Duodenal mucosa (tissue), 2 donors: Measurements from ENCODE around the gene ST6GALNAC4.

Experiments used
- H3K27ac ChIP-seq: one replicate; pipeline ENCODE4 v1.7.0; 2013; ENCODE audit warnings: low read depth, low read length
- H3K27me3 ChIP-seq, 2 donors: one replicate each; pipeline ENCODE4 v1.7.0; 2013; ENCODE audit warnings: low read length in 2 of 2, control low read depth in 1 of 2; ENCODE audit not compliant: insufficient read depth in 2 of 2, control insufficient read depth in 1 of 2
- H3K36me3 ChIP-seq, 2 donors: one replicate each; pipeline ENCODE4 v1.7.0; 2013; ENCODE audit warnings: low read length in 2 of 2, control low read depth in 1 of 2; ENCODE audit not compliant: insufficient read depth in 2 of 2, control insufficient read depth in 1 of 2
- H3K4me1 ChIP-seq, 2 donors: one replicate each; pipeline ENCODE4 v1.7.0; 2013; ENCODE audit warnings: low read length in 2 of 2, control low read depth in 1 of 2; ENCODE audit not compliant: insufficient read depth in 2 of 2, control insufficient read depth in 1 of 2
- H3K4me3 ChIP-seq, 2 donors: one replicate each; pipeline ENCODE4 v1.7.0; 2013; ENCODE audit warnings: low read length in 2 of 2, low read depth in 1 of 2
- H3K9ac ChIP-seq, 2 donors: one replicate each; pipeline ENCODE4 v1.7.0; 2013; ENCODE audit warnings: low read length in 2 of 2, low read depth in 1 of 2
- H3K9me3 ChIP-seq, 2 donors: one replicate each; pipeline ENCODE4 v1.7.0; 2013; ENCODE audit warnings: low read length in 2 of 2, control low read depth in 1 of 2; ENCODE audit not compliant: control insufficient read depth in 1 of 2

ST6GALNAC4 gene

DNA sequence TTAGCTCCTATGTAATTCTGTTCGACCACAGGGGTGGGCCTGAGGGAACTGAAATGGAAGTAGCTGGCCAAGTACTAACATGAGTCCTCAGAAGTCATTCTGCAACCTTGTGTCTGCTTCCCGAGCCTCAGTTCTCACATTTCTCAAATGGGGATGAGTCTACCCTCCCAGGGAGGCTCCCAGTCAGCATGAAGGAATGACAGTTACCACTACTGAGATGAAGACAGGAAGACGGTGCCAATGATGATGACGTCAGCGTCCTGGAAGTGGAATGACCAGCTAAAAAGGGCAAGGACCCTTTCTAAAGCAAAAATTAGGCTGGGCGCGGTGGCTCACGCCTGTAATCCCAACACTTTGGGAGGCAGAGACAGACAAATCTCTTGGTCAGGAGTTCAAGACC is 6.9 kb upstream of the ST6GALNAC4 start:
- no peak overlapping the region for H3K27ac ChIP-seq
- no peak overlapping the region for H3K9ac ChIP-seq
- H3K4me1 ChIP-seq, result peaks cover 22 to 38% of the 10 kb centered on the region in 2 donors
- H3K4me3 ChIP-seq, result no peak overlapping the region
- H3K9me3 ChIP-seq, result no peaks in the 10 kb centered on the region
- H3K27me3 ChIP-seq, result peaks cover 13 to 28% of the 10 kb centered on the region in 2 donors
- no peaks in the 10 kb centered on the region for H3K36me3 ChIP-seq

DNA sequence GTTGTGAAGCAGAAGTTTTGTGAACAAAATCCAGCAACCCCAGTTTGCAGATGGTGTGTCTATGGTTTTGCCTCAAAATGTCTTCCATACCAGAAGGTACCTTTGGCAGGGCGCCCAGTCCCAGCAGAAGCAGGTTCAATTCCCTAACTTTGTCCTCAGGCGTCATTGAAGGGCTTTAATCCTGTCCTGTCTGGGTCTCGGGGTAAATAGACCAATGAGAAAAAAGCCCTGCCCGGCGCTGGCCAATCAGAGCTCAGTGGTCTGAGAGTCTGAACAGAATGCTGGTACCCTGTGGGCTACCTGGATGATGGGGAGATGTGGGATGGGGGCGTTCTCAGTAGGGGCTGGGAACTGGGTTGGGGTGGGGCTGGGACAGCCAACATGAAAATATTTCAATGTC is 6.2 kb upstream of the ST6GALNAC4 start:
- H3K9me3 ChIP-seq, result no peaks in the 10 kb centered on the region
- no peak overlapping the region for H3K9ac ChIP-seq
- H3K4me1 ChIP-seq, result peaks cover 23 to 39% of the 10 kb centered on the region in 2 donors
- no peaks in the 10 kb centered on the region for H3K36me3 ChIP-seq
- no peak overlapping the region for H3K4me3 ChIP-seq
- peaks cover 13 to 21% of the 10 kb centered on the region in 2 donors for H3K27me3 ChIP-seq
- no peak overlapping the region for H3K27ac ChIP-seq

DNA sequence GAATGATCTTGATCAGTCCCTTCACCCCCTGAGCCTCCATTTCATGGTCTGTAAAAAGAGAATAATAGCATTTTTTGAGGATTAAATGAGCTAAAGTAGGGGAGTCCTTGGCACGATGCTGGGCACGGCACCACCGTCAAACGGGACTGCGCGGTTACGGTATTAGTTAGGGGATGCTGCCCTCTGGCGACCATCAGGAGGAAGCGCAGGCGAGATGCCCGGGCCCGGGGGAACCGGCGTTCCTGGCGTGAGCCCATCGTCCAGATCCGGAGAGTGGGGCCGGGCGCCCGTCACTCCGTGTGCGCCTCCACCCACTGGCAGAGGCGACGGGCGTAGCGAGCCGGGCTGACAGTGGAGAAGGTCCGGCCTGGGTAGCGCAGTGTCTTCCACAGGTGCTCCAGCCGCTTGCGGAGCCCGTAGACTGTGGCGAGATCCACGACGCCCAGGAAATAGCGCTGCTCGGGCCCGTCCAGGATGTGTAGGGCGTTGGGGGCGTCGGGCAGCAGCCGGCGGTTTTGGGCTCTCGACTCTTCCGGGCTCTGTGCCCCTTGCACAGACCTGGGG is 4.8 kb upstream of the ST6GALNAC4 start:
- Histone ChIP-seq H3K27me3 (peaks cover 7 to 12% of the 10 kb centered on the region in 2 donors), H3K27ac (no peak overlapping the region), H3K36me3 (no peaks in the 10 kb centered on the region), H3K9me3 (no peaks in the 10 kb centered on the region), H3K9ac (no peak overlapping the region), H3K4me3 (peak overlapping the region in 1 of 2 donors; percentile 40), H3K4me1 (peaks cover 25 to 33% of the 10 kb centered on the region in 2 donors)

DNA sequence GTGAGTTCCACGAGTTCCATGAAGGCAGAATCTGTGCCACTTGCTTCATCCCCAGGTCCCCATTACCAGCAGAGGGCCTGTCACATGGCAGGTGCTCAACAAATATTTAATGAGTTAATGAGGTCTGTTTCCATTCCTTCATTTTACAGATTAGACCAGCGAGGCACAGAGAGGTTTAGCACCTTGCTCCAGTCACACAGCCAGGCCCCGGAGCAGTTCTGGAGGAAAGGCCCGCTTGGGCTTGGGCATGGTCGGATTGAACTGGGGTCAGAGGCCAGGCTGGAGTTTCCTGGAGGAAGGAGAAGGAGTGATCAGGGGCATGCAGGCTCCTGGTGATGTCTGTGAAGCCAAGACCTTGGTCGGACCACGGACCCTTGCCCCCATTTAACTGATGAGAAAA is 4.0 kb upstream of the ST6GALNAC4 start:
- H3K4me3 ChIP-seq, result no peak overlapping the region
- no peak overlapping the region for H3K27ac ChIP-seq
- no peaks in the 10 kb centered on the region for H3K36me3 ChIP-seq

DNA sequence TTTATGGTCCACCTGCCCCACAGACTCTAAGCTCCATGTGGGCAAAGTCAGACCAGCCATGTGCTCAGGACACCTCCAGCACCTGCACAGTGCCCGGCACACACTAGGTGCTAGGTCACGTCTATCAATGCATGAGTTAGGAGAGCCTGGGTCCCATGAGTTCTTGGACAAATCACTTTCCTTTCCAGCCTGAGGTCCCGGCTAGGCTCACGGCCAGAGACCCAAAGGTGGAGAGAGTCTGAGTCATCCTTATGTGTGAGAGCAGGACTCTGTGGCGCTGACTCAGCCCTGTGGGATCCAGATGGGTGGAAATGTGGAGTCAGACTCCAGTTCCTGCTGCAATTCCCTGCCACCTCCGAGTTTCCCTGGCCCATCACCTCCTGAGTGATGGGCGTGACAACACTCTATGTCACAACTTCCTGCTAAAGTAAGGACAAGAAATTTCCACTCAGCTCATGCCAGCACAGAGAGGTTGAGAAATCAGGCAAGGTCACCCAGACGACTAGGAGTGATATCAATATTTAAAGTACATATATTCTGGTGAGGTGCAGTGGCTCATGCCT is 2.5 kb upstream of the ST6GALNAC4 start:
- Histone ChIP-seq H3K27ac (no peak overlapping the region), H3K4me1 (peaks cover 42 to 52% of the 10 kb centered on the region in 2 donors), H3K27me3 (peaks cover 0 to 4% of the 10 kb centered on the region in 2 donors)

More for the DNA sequence above, 4.0 kb upstream of the ST6GALNAC4 start:
- Histone ChIP-seq H3K4me1 (peaks cover 29 to 39% of the 10 kb centered on the region in 2 donors), H3K27me3 (peaks cover 4 to 10% of the 10 kb centered on the region in 2 donors), H3K9ac (no peak overlapping the region), H3K9me3 (no peaks in the 10 kb centered on the region)

DNA sequence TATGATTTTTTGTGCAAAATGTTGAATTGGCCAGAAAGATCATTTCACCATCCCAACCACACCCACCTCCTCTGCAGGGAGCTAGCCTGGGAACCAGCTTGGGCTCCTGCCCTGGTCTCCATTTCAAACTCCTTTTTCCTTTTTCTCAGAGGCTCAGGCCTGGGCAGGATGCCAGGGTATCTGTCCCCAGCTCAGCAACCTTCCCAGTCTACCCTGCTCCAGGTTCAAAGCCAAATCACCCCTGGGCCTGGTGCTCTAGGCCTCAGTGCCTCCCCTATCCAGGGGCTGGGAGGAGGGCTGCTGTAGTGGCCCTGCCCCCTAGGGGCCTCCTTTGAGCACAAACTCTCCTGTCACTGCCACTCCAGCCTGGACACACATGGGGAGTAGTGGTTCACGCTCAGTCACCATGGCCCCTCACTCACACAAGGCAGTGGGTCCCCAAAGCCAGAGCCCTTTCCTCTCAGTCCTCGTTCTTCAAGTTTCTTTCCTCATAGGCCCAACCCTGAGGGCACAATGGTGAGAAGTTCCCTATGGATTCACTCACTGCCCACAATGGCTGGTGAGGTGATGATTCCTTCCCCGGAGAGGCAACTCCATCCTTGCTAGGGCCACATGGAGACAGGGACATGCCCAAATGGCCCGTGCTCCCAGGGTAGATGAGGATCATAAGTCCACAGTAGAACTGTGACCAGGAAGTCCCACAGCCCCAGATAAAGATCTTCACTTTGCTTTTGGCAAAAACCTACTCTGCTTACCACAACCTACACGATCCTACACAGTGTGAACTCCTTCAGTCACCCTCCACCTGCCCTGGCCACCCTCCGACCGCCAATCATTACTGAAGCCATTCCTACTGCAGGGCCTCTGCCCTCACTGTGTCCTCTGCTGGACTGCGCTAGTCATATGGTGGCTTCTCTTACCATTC is 1.6 kb upstream of the ST6GALNAC4 start:
- H3K4me3 ChIP-seq, result no peak overlapping the region
- no peaks in the 10 kb centered on the region for H3K36me3 ChIP-seq
- H3K27me3 ChIP-seq, result peaks cover 0 to under 1% of the 10 kb centered on the region in 2 donors
- H3K9me3 ChIP-seq, result no peaks in the 10 kb centered on the region
- peaks cover 42 to 52% of the 10 kb centered on the region in 2 donors for H3K4me1 ChIP-seq
- H3K9ac ChIP-seq, result peak overlapping the region; percentile 13 to 25
- H3K27ac ChIP-seq, result no peak overlapping the region

More for the DNA sequence above, 2.5 kb upstream of the ST6GALNAC4 start:
- no peak overlapping the region for H3K4me3 ChIP-seq
- peak overlapping the region; percentile 13 to 25 for H3K9ac ChIP-seq
- no peaks in the 10 kb centered on the region for H3K36me3 ChIP-seq
- H3K9me3 ChIP-seq, result no peaks in the 10 kb centered on the region

DNA sequence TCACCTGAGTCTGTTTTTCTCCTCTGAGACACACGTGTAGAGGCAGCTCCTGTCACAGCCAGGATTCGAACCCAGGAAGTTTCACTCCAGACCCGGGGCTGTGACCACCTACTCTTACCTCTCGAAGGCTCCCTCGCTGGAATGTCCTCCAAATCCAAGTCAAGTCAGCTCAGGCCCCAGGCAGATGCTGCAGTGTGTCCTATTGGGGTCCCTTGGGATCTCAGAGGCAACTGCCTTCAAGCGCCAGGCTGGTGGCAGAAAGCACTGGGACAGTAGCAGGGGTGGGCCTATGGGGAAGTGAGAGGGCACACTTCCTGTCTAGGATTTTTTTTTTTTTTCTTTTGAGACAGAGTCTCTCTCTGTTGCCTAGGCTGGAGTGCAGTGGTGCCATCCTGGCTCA is 762 bp upstream of the ST6GALNAC4 start:
- no peak overlapping the region for H3K9ac ChIP-seq
- no peaks in the 10 kb centered on the region for H3K9me3 ChIP-seq
- H3K27me3 ChIP-seq, result no peaks in the 10 kb centered on the region
- peak overlapping the region in 1 of 2 donors; percentile 25 for H3K4me3 ChIP-seq
- H3K4me1 ChIP-seq, result peaks cover 48 to 58% of the 10 kb centered on the region in 2 donors
- H3K36me3 ChIP-seq, result peaks cover 2 to 4% of the 10 kb centered on the region in 2 donors
- H3K27ac ChIP-seq, result peak overlapping the region; percentile 14

DNA sequence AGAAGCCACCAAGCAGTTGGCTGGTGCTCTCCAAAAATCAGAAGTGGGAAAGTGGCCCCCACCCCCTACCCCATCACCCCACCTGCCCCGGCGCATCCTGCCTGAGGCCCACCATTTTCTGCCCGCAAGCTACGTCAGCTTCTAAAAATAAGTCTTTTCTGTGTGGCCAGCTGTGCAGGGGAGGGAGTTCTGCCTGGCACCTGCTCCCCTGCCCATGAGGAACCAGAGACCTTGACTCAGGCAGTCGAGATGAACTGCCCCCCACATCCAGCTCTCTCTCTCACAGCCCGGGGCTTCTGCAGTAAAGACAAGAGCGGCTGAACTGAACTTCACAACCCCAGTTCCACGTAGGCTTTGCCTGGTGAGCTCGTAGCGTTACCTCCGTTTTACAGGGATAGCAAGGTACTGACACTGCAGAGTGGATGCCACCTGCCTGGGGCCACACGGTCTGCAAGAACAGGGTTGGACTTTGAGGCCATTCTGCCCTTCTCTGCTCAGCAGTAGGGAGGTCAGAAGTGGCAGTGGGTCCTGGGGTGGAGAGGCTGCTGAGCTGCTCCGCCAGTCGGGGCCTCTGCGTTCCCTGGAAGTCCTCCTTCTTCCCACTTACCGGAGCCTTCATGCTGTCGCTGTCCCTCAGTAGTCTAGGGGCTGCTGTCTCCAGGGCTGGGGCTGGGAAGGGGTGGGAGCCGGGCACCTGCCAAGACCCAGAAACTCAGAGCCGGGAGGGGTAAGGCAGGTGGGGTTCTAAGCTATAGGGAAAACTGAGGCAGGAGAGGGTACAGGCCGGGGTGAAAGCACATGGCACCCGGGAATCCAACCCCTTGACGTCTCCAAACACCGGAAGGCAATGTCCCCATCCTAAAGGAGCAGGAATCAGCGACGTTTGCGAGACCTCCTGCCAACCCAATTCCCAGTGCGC is 781 bp downstream of the ST6GALNAC4 start:
- H3K36me3 ChIP-seq, result peaks cover 9 to 15% of the 10 kb centered on the region in 2 donors
- no peaks in the 10 kb centered on the region for H3K27me3 ChIP-seq
- no peaks in the 10 kb centered on the region for H3K9me3 ChIP-seq
- peak overlapping the region; percentile 2 for H3K27ac ChIP-seq
- H3K4me1 ChIP-seq, result peaks cover 51 to 56% of the 10 kb centered on the region in 2 donors
- H3K9ac ChIP-seq, result peak overlapping the region; percentile 72 to 90
- peak overlapping the region; percentile 80 to 93 for H3K4me3 ChIP-seq

DNA sequence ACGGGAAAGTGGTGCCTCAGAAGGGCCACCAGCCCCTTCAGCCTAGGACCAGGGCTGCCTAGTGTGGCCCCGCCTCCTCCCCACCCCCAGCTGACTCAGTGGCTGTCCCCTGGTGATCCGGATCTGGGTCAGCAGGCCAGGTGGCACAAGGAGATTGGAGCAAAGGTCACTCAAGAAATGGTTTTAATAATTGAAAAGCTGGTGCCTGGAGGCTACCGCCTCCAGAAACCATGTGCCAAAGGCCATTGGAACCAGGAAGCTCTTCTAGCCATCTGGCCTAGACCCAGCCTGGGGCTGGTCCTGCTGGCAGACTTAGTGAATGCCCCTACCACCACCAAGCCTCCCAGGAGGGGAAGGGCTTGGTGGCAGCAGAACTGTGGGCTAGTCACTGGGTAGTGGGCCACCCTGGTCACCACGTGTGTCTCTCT is 1.5 kb downstream of the ST6GALNAC4 start:
- Histone ChIP-seq H3K9me3 (no peaks in the 10 kb centered on the region), H3K4me3 (peak overlapping the region in 1 of 2 donors; percentile 43), H3K27me3 (no peaks in the 10 kb centered on the region), H3K4me1 (peaks cover 51 to 59% of the 10 kb centered on the region in 2 donors), H3K36me3 (peaks cover 12 to 17% of the 10 kb centered on the region in 2 donors), H3K27ac (no peak overlapping the region), H3K9ac (peak overlapping the region; percentile 8 to 48)
